ENCODE measurements around the gene PPM1N. TPM values are rescaled to one million over a fixed set of nuclear protein-coding genes. Genes with fewer than 3 reads are reported as not detected.

Gene PPM1N
- polyA plus RNA-seq, 1 experiment: 1.2 TPM

DNA sequence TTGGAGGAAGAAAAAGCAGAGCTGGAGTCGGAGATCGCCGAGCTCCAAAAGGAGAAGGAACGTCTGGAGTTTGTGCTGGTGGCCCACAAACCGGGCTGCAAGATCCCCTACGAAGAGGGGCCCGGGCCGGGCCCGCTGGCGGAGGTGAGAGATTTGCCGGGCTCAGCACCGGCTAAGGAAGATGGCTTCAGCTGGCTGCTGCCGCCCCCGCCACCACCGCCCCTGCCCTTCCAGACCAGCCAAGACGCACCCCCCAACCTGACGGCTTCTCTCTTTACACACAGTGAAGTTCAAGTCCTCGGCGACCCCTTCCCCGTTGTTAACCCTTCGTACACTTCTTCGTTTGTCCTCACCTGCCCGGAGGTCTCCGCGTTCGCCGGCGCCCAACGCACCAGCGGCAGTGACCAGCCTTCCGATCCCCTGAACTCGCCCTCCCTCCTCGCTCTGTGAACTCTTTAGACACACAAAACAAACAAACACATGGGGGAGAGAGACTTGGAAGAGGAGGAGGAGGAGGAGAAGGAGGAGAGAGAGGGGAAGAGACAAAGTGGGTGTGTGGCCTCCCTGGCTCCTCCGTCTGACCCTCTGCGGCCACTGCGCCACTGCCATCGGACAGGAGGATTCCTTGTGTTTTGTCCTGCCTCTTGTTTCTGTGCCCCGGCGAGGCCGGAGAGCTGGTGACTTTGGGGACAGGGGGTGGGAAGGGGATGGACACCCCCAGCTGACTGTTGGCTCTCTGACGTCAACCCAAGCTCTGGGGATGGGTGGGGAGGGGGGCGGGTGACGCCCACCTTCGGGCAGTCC is 25.5 kb upstream of the PPM1N start:
- Histone ChIP-seq H3K36me3 (ENCODE audit: control insufficient read depth, insufficient read depth, low read length) (no peaks in the 10 kb centered on the region), H3K4me3 (ENCODE audit: low read depth, low read length) (peak overlapping the region; percentile 19), H3K27me3 (ENCODE audit: control insufficient read depth, insufficient read depth, low read length) (no peaks in the 10 kb centered on the region)
- ChIA-PET CTCF (interaction anchor here (0.6 to 23.1 kb wide), 6 partner anchors 10 to 79 kb away, joined by 3 to 764 read pairs (median 5); partner anchors contain the start of gene ERCC1), POLR2A (no interaction called here)
- DNase-seq (ENCODE audit: low read depth): no peak
- TF ChIP-seq, protein P1, sequence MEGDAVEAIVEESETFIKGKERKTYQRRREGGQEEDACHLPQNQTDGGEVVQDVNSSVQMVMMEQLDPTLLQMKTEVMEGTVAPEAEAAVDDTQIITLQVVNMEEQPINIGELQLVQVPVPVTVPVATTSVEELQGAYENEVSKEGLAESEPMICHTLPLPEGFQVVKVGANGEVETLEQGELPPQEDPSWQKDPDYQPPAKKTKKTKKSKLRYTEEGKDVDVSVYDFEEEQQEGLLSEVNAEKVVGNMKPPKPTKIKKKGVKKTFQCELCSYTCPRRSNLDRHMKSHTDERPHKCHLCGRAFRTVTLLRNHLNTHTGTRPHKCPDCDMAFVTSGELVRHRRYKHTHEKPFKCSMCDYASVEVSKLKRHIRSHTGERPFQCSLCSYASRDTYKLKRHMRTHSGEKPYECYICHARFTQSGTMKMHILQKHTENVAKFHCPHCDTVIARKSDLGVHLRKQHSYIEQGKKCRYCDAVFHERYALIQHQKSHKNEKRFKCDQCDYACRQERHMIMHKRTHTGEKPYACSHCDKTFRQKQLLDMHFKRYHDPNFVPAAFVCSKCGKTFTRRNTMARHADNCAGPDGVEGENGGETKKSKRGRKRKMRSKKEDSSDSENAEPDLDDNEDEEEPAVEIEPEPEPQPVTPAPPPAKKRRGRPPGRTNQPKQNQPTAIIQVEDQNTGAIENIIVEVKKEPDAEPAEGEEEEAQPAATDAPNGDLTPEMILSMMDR (IDR thresholded peaks at IDR 0.05; ENCODE audit: insufficient read depth, low read depth, low read length): no peak

DNA sequence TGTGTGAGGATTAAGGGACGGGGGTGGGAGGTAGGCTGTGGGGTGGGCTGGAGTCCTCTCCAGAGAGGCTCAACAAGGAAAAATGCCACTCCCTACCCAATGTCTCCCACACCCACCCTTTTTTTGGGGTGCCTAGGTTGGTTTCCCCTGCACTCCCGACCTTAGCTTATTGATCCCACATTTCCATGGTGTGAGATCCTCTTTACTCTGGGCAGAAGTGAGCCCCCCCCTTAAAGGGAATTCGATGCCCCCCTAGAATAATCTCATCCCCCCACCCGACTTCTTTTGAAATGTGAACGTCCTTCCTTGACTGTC is 24.9 kb upstream of the PPM1N start:
- no peak for DNase-seq (ENCODE audit: low read depth)

DNA sequence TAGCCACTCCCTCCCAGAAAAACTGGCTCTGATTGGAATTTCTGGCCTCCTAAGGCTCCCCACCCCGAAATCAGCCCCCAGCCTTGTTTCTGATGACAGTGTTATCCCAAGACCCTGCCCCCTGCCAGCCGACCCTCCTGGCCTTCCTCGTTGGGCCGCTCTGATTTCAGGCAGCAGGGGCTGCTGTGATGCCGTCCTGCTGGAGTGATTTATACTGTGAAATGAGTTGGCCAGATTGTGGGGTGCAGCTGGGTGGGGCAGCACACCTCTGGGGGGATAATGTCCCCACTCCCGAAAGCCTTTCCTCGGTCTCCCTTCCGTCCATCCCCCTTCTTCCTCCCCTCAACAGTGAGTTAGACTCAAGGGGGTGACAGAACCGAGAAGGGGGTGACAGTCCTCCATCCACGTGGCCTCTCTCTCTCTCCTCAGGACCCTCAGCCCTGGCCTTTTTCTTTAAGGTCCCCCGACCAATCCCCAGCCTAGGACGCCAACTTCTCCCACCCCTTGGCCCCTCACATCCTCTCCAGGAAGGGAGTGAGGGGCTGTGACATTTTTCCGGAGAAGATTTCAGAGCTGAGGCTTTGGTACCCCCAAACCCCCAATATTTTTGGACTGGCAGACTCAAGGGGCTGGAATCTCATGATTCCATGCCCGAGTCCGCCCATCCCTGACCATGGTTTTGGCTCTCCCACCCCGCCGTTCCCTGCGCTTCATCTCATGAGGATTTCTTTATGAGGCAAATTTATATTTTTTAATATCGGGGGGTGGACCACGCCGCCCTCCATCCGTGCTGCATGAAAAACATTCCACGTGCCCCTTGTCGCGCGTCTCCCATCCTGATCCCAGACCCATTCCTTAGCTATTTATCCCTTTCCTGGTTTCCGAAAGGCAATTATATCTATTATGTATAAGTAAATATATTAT is 24.3 kb upstream of the PPM1N start:
- Histone ChIP-seq H3K4me3 (ENCODE audit: low read depth, low read length) (no peak overlapping the region), H3K36me3 (ENCODE audit: control insufficient read depth, insufficient read depth, low read length) (no peaks in the 10 kb centered on the region), H3K27me3 (ENCODE audit: control insufficient read depth, insufficient read depth, low read length) (no peaks in the 10 kb centered on the region)
- ChIA-PET CTCF (interaction anchor here (1.0 to 23.1 kb wide), 5 partner anchors 12 to 80 kb away, joined by 3 to 764 read pairs (median 6); partner anchors contain the start of gene ERCC1), POLR2A (no interaction called here)
- TF ChIP-seq, protein P1 (IDR thresholded peaks at IDR 0.05; ENCODE audit: insufficient read depth, low read depth, low read length): no peak
- DNase-seq (ENCODE audit: low read depth): no peak

More for the DNA sequence above, 24.9 kb upstream of the PPM1N start:
- Histone ChIP-seq H3K27me3 (ENCODE audit: control insufficient read depth, insufficient read depth, low read length) (no peaks in the 10 kb centered on the region), H3K4me3 (ENCODE audit: low read depth, low read length) (no peak overlapping the region), H3K36me3 (ENCODE audit: control insufficient read depth, insufficient read depth, low read length) (no peaks in the 10 kb centered on the region)
- TF ChIP-seq, protein P1 (IDR thresholded peaks at IDR 0.05; ENCODE audit: insufficient read depth, low read depth, low read length): no peak
- ChIA-PET POLR2A (no interaction called here), CTCF (interaction anchor here (1.0 to 23.1 kb wide), 4 partner anchors 11 to 79 kb away, joined by 3 to 764 read pairs (median 5); partner anchors contain the start of gene ERCC1)

DNA sequence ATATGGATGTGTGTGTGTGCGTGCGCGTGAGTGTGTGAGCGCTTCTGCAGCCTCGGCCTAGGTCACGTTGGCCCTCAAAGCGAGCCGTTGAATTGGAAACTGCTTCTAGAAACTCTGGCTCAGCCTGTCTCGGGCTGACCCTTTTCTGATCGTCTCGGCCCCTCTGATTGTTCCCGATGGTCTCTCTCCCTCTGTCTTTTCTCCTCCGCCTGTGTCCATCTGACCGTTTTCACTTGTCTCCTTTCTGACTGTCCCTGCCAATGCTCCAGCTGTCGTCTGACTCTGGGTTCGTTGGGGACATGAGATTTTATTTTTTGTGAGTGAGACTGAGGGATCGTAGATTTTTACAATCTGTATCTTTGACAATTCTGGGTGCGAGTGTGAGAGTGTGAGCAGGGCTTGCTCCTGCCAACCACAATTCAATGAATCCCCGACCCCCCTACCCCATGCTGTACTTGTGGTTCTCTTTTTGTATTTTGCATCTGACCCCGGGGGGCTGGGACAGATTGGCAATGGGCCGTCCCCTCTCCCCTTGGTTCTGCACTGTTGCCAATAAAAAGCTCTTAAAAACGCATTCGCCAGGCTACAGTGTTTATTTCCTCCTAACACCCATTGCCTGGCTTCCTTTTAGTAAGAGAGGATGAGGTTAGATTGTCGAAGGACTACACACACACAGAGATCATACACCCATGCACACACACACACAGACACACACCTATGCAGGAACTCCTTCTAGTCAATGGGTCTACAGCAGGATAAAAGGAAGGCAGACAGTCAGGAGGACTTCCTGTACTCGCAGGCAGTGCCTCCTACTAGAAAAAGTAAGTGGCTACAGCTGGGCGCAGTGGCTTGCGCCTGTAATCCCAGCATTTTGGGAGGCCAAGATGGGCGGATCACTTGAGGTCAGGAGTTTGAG is 23.4 kb upstream of the PPM1N start:
- ChIA-PET CTCF (interaction anchor here (0.6 to 23.1 kb wide), 3 partner anchors 13 to 42 kb away, joined by 3 to 764 read pairs (median 50); partner anchors contain the start of gene ERCC1), POLR2A (no interaction called here)
- no peak for DNase-seq (ENCODE audit: low read depth)
- no peaks in the 10 kb centered on the region for H3K36me3 ChIP-seq (ENCODE audit: control insufficient read depth, insufficient read depth, low read length)
- TF ChIP-seq, protein P1 (IDR thresholded peaks at IDR 0.05; ENCODE audit: insufficient read depth, low read depth, low read length): no peak
- H3K27me3 ChIP-seq (ENCODE audit: control insufficient read depth, insufficient read depth, low read length): no peaks in the 10 kb centered on the region
- no peak overlapping the region for H3K4me3 ChIP-seq (ENCODE audit: low read depth, low read length)
